PC-3 (cell line): Measurements from ENCODE around the gene CCNG2.

Experiments used
- EZH2 ChIP-seq: fragments of 300-600 bp; sonication (generic); IDR thresholded peaks from one replicate; pipeline ENCODE4 v1.6.1; 2017; ENCODE audit warnings: antibody characterized with exemption, mild to moderate bottlenecking, low read length; ENCODE audit not compliant: unreplicated experiment
- EZH2phosphoT487 ChIP-seq: fragments of 300-600 bp; sonication (generic); IDR thresholded peaks from 2 replicates; pipeline ENCODE4 v1.6.1; 2018; ENCODE audit warnings: mild to moderate bottlenecking, antibody characterized with exemption, low read length, borderline replicate concordance
- TF ChIP-seq, protein P1 (sequence below): fragments of 300-600 bp; sonication (generic); conservative IDR thresholded peaks from 2 replicates; pipeline ENCODE4 v1.5.1; 2017; ENCODE audit warnings: antibody characterized with exemption, low read depth, mild to moderate bottlenecking, low read length

GRCh38 chr4:77181720-77182119 is 24.7 kb downstream of the CCNG2 start:
- TF ChIP-seq, protein P1, sequence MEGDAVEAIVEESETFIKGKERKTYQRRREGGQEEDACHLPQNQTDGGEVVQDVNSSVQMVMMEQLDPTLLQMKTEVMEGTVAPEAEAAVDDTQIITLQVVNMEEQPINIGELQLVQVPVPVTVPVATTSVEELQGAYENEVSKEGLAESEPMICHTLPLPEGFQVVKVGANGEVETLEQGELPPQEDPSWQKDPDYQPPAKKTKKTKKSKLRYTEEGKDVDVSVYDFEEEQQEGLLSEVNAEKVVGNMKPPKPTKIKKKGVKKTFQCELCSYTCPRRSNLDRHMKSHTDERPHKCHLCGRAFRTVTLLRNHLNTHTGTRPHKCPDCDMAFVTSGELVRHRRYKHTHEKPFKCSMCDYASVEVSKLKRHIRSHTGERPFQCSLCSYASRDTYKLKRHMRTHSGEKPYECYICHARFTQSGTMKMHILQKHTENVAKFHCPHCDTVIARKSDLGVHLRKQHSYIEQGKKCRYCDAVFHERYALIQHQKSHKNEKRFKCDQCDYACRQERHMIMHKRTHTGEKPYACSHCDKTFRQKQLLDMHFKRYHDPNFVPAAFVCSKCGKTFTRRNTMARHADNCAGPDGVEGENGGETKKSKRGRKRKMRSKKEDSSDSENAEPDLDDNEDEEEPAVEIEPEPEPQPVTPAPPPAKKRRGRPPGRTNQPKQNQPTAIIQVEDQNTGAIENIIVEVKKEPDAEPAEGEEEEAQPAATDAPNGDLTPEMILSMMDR: no peak
- TF ChIP-seq EZH2: no peak
- no peak for TF ChIP-seq EZH2phosphoT487
